HG03280 (cell line): Measurements from ENCODE around the gene HAPLN3.
"Not testable (repeated sequence)": the region's sequence is repeated elsewhere in the genome, so short reads cannot be mapped to it uniquely, and the experiment has no call there.

ENCODE experiments used
- ATAC-seq: cut with Tn5 transposase; IDR thresholded peaks from one replicate; pipeline ENCODE4 v1.9.1; 2021; ENCODE audit warnings: mild to moderate bottlenecking, moderate library complexity; ENCODE audit not compliant: unreplicated experiment

The HAPLN3 gene, protein sequence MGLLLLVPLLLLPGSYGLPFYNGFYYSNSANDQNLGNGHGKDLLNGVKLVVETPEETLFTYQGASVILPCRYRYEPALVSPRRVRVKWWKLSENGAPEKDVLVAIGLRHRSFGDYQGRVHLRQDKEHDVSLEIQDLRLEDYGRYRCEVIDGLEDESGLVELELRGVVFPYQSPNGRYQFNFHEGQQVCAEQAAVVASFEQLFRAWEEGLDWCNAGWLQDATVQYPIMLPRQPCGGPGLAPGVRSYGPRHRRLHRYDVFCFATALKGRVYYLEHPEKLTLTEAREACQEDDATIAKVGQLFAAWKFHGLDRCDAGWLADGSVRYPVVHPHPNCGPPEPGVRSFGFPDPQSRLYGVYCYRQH

DNA sequence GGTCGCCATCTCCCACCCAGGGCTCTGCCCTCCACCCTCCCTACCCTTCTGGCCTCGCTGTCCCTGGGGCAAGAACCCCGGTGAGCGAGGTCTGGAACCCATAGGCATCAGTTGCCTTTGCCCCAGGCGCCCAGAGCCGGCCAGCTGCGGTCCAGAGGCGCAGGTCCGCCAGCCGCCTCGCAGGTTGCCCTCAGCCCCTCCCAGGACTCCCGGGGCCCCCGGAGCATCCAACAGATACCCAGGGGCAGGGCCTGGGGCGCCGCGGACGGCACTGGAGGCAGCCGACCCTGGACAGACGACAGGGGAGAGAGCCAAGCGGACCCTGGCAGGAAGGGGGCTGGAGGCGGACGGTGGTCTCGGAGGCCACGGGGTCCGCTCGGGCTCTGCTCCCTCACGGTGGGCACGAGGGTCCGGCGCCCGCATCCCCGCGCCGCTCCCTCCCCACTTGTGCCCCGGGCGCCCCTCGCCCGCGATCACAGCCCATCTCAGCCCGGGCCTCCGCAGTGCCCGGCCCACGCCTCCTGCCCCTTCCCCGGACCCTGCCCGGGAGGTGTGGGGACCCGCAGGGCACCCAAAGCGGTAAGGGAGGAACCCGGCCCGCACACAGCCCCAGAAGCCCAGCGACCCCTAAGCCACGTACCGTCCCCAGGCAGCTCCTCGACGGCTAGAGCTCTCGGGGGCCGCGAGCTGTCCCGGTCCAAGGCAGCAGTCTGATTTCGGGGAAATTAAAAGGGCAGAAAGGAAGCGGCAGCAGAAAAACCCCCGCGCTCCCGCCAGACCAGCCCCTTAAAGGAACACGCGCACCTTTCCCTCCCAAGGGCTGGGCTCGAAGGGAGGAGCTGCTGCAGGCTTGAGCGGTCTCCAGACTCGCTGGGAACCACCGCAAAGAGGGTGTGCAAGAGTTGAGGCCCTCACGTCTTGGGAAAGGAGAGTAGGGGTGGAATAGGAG is at the start of gene HAPLN3:
Gene HAPLN3, minus strand, starts transcription at position 726 of the 949 bp plus-strand sequence. CDS start 8,246 bp downstream, outside the sequence.
- no peak for ATAC-seq

DNA sequence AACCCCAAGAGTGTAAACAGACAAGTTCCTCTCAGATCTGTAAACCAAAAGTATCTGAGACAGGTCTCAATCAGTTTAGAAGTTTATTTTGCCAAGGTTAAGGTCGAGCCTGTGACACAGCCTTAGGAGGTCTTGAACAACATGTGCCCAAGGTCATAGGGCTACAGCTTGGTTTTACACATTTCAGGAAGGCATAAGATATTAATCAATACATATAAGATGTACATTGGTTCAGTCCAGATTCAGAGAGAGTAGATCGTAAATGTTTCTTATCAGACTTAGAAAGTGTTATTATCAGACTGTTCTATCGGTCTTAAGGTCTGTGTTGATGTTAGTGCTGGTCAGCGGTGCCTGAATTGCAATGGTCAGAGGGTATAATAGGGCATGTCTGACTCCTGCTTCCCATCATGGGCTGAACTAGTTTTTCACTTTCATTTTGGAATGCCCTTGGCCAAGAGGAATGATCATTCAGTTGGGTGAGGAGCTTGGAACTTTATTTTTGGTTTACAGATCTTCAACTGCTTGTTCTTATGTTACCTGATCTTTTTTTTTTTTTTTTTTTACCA is 44.8 kb upstream of the HAPLN3 start:
- ATAC-seq, result no peak

DNA sequence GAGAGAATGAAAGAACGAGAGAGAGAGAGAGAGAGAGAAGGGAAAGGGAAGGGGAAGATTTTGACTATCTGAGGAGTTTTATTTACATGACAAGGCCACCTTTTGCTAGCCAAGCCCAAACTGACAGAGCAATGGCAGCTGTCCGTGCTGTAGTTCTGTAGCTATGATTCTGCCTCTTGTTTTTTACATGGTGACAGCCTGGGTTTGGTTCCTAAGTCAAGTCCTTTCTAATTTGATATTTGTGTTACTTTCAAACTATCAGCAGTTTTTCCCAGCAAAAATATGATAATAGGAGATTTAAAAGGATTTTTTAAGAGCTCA is 44.1 kb upstream of the HAPLN3 start:
- ATAC-seq, result no peak

DNA sequence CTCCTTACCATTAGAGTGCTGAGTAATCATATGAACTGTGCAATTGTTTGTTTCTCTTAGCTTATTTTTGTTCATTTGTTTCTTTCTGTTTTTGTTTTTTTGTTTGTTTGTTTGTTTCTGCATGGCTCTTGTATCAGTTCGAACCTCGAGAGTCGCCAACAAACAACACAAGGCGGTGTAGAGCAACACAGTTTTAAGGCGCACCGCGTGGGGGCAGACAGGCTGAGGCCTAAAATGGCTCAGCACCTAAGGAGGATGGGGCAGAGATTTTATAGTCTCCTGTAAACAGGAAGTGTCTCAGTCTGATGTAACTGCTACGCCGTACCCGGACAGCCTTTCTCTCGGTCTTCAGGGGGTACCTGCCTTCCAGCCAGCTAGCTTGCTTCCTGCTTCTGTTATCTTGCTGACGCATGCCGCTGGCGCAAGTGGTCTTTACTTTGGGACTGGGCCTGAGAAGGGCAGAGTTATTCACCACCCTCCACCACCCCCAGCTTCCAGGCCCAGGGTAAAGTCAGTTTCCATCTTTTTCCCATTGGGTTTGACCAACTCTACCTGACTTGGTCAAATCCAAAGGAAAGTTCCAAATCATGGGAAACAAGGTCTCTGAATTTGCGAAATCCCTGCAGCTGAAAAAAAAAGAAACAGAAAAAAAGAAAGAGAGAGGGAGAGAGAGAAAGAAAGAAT is 43.6 kb upstream of the HAPLN3 start:
- ATAC-seq, result no peak

DNA sequence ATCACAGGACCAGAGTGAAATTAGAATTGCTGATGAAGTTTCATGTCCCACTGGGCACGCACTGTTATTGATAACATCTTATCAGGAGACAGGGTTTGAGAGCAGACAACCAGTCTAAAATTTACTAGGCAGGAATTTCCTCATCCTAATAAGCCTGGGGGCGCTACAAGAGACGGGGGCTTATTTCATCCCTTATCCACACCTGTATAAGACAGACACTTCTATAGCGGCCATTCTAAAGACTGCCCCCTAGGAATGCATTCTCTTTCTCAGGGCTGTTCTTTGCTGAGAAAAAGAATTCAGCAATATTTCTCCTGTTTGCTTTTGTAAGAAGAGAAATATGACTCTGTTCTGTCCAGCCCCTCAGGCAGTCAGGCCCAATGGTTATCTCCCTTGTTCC is 39.1 kb upstream of the HAPLN3 start:
- not testable (repeated sequence) for ATAC-seq

DNA sequence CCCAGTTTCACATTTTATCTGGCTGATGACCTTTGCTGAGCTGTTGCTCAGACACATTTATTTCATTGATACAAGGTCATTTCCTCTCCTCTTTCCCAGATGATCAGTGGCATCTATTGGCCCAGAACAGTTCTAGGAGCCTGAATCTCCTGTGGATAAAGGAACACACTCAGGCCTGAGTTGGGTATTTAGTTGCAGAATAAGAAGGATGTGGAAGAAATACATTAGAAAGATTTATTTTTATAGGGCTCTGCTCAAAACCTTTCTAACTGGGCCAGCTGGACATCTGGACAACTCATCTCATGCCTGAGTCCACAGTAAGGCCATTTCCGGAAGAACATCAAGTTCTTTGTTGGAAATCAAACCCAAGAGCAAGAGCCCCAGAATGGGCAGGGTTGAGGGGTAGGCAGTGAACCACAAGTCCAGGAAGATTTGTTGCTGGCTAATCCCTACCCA is 37.6 kb upstream of the HAPLN3 start:
- ATAC-seq, result no peak

DNA sequence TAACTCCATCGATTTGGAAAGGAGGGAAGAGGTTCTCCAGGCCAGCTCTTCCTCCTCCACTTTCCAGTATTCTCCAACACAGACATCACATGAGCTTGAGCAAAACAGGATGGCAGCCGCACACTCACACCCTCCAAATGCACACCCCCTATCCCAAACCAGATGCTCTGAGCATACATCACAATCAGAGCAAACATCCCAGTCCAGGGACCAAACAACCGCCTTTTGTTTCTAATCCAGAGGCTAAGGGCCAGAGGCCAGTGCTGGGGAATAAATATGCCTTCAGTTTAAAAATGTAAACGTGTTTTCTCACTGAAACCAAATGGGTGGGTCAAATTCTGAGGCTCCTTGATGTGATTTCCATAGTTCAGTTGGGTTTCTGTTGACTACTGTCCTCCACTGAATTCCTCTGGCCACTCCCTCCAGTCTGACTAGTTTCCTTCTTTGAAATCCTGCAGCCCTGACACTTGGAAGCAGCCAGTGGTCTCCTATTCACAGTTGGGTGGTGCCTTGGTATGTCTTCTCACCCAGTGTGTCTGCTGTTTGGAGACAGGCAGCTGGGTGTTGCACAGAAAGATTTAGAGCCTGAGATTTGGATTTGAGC is 37.0 kb upstream of the HAPLN3 start:
- no peak for ATAC-seq

DNA sequence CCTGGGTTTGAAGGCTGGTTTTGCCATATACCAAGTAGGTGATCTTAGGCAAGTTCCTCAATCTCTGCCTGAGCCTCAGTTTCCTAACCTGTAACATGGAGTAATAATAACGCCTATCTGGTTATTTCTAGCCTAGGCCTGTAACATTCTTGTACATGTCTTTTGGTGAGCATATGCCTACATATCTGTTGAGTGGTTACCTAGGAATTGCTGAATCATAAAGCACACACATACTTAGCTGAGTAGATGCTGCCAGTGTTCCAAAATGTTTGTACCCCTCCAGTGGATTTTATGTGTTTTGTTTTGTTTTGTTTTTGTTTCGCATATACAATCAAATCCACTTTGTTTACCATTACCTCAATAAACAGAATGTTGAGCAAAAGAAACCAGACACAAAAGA is 35.2 kb upstream of the HAPLN3 start:
- no peak for ATAC-seq

DNA sequence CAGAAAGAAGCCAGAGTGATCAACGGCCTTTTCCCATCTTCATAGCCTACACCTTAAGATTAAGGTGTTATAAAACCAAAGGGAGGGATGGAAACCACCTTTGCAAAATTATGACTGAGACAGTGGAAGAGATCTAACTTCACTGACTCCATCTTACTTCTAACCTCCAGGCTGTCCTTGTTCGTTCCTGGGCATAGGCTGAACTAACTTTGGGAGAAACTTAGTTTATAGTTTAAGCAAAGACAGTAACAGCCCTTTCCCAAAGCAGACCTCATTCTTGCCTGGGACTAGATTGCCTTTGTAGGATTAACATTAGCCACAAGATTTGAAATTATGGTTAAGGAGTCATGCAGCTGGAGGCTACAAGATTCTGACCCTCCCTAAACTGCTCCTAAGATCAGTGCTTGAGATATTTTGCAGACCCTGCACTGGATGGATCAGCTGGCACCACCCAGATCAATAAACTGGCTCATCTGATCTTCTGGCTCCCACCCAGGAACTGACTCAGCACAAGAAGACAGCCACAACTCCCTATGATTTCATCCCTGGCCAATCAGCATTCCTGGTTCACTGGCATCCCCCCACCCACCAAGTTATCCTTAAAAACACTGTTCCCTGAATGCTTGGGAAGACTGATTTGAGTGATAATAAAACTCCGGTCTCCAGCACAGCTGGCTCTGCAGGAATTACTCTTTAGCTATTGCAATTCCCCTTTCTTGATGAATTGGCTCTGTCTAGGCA is 34.2 kb upstream of the HAPLN3 start:
- not testable (repeated sequence) for ATAC-seq

DNA sequence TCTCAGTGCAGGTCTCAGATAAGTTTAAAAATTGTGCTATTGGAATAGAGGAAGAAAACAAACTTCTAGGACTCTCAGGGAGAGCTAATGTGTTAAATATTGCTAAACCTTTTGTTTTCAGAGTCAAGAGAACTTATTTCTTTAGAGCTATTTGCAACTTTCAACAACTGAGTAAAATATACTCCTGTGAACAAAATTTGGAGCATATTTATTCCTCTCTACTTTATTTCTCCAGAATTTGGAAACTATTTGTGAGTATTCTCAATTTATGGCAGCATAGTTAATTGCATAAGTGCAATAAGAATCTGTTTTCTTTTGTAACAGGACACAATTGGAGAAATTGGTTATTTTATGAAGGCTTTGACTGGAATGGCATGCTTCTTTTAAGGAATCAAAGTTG is 32.8 kb upstream of the HAPLN3 start:
- ATAC-seq, result not testable (repeated sequence)

DNA sequence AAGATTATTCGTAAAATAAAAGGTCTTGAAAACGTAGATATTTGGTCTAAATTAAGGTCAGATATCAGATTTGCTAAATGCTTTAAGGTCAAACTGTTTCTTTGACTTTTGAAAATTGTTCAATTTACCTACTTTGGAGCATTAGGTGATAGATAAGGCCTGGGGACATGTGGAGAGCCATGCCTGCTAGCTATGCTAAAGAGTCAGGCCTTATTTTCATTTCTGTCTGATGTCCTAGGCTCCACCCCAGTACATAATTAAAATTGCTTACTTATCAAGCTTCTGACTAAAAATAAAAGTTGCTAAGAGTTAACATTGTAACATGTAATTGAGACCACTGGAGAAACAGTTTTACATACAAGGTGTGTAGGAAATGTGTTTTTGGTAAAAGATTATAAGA is 30.3 kb upstream of the HAPLN3 start:
- ATAC-seq, result not testable (repeated sequence)

DNA sequence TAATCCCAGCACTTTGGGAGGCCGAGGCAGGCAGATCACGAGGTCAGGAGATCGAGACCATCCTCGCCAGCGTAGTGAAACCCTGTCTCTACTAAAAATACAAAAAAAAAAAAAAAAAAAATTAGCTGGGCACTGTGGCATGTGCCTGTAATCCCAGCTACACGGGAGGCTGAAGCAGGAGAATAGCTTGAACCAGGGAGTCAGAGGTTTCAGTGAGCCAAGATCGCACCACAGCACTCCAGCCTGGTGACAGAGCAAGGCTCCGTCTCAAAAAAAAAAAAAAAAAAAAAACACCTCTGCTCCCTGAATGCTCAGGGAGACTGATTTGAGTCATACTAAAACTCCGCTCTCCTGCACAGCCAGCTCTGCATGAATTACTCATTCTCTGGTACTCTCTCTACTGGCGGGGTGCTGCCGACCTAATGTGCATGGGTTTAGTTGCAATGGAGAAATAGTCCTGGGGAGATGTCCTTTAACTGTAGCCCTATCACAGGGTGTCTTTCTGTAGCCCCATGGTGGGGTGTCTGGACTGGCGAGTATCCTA is 25.6 kb upstream of the HAPLN3 start:
- not testable (repeated sequence) for ATAC-seq

DNA sequence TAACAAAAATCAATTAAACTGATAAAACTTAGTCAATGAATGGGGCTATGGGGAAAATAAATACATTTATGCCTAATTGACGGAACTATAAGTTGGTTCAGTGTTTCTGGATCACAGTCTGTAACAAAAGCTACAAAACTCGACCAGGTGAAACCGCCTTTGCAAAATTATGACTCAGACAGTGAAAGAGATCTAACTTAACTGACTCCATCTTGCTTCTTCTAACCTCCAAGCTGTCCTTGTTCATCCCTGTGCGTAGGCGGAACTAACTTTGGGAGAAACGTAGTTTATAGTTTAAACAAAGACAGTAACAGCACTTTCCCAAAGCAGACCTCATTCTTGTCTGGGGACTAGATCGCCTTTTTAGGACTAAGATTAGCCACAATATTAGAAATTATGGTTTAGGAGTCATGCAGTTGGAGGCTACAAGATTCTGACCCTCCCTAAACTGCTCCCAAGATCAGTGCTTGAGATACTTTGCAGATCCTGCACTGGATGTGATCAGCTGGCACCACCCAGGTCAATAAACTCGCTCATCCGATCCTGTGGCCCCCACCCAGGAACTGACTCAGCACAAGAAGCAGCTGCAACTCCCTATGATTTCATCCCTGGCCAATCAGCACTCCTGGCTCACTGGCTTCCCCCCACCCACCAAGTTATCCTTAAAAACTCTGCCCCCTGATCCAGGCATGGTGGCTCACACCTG is 25.0 kb upstream of the HAPLN3 start:
- ATAC-seq, result no peak

DNA sequence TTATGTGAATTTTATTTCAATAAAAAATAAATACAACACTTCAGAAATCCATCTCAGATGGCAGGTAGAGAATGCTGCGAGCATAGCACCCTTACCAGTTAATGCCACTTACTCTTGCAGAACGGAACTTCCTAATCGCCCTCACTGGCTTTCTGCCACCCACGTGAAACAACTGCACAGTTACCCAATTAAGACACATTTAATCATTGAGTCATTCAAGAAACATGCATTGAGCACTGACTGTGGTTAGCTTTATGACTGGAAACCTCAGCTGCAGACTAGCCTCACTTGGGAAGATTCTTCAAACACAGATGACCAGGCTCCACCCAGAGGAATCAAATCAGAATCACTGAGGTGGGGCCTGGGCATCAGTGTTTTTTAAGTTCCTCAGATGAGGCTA is 23.4 kb upstream of the HAPLN3 start:
- ATAC-seq, result no peak

DNA sequence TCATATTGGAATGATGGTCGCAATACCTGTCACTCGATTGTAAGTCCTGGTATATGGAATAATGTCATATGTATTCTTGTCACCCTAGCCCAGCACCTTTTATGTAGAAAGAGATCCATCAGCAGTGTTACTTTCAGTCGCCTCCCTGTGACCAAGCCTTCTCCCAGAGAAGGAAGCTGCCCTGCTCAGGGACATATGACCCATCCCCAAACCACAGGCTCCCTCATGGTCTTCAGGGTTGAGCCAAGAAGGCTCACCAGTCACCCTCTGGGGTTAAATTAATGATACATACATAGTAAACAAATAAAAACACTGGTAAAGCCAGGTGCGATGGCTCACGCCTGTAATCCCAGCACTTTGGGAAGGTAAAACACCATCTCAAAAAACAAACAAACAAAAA is 22.4 kb upstream of the HAPLN3 start:
- ATAC-seq, result no peak

DNA sequence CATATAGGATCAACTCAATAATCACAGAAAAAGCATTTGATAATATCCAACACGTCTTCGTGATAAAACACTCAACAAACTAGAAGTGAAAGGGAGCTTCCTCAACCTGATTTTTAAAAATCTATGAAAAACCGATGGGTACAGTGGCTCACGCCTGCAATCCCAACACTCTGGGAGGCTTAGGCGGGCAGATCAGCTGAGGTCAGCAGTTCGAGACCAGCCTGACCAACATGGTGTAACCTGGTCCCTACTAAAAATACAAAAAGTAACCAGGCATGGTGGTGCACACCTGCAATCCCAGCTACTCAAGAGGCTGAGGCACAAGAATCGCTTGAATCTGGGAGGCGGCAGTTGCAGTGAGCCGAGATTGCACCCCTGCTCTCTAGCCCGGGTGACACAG is 20.0 kb upstream of the HAPLN3 start:
- no peak for ATAC-seq

DNA sequence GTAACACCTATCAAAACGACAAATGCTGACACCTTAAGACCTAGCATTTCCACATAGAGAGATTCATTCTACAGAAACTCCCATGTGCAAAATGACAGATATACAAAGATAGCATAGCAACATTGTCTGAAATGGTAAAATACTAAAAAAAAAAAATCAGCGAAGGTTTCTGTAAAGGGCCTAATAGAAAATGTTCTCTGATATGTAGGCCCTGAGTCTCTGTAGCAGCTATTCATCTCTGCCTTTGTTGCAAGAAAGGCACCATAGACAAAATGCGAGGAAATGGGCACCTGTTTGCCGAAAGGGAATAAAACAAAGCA is 18.5 kb upstream of the HAPLN3 start:
- ATAC-seq, result no peak

DNA sequence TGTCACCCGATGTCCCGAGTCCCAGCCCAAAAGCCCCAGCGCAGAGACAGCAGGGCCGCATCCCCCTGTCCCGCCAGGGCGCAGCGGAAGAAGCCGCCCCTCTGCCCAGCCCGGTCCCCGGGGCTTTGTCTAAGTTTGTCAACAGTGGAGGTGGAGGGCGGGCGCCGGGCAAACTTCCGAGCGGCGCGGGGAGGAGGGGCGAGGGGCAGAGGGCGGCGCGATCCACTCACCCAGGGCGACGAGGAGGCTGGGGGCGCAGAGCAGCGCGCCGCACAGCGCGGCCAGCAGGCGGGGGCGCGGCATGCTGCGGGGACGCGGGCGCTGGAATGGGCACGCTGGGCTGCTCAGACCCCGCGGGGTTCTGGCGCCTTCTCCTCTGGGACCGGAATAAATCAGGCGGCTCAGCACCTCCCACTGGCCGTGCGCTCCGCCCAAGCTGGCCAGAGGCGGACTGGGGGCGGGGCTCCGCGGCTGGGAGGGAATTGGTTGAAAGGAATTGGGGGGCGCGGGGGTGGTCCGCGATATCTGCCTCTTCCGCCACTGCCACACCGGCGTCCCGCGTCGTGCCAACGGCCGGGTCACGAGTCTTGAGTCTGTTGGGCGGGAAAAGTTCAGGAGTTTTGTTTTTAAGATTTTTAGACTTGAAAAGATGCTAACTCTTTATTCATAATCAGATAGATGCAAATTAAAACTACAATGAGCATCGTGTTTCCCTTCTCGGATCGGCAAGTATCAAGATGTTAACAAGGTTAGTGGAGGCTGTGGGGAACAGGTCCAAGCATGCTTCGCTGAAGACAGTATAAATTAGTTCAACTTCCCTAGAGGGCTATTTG is 17.9 kb upstream of the HAPLN3 start, which contains the start of gene MFGE8:
Gene MFGE8, minus strand, starts transcription at position 363 of the 833 bp plus-strand sequence. Its CDS starts 60 bp downstream, at position 303.
- ATAC-seq, result peak; percentile 81
